ENCODE measurements around the gene CMTM7.

DNA sequence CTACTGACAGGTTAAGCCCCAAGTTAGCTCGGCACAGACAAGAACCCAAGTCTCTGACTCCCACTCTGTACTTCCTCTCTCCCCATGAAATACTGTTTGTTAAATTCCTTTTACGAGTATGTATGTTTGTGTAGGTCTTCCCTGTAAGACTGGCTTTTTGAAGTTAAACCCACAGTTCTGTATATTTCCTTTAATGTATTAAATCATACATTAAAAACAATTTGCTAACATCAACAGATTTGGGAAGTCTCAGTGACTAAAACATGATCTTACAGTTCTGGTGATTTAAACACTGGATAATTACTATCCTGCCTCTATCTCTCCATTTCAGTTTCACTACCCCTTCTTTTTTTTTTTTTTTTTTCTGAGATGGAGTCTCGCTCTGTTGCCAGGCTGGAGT lies 106.6 kb downstream of the CMTM7 start:
- TF ChIP-seq NRF1 (IDR thresholded peaks at IDR 0.05; ENCODE audit: low read depth, low read length) (no peak), POLR2A (IDR thresholded peaks at IDR 0.05; ENCODE audit: control extremely low read depth in 1 of 2, low read depth in 2 of 2, low read length in 2 of 2) (no peak), SP2 (IDR thresholded peaks at IDR 0.05; ENCODE audit: low read length) (no peak), CHD2 (IDR thresholded peaks at IDR 0.05; ENCODE audit: low read length) (no peak), EP300 (IDR thresholded peaks at IDR 0.05; ENCODE audit: borderline replicate concordance in 1 of 2, low read depth in 2 of 2, low read length in 2 of 2) (no peak), EZH2 (IDR thresholded peaks at IDR 0.05; ENCODE audit: low read depth, low read length, severe bottlenecking) (no peak), JUN (IDR thresholded peaks at IDR 0.05; ENCODE audit: low read depth, low read length) (no peak)
